ENCODE measurements around the gene GBP7.
"Not testable (repeated sequence)": the region's sequence is repeated elsewhere in the genome, so short reads cannot be mapped to it uniquely, and the experiment has no call there.

Gene GBP7, protein sequence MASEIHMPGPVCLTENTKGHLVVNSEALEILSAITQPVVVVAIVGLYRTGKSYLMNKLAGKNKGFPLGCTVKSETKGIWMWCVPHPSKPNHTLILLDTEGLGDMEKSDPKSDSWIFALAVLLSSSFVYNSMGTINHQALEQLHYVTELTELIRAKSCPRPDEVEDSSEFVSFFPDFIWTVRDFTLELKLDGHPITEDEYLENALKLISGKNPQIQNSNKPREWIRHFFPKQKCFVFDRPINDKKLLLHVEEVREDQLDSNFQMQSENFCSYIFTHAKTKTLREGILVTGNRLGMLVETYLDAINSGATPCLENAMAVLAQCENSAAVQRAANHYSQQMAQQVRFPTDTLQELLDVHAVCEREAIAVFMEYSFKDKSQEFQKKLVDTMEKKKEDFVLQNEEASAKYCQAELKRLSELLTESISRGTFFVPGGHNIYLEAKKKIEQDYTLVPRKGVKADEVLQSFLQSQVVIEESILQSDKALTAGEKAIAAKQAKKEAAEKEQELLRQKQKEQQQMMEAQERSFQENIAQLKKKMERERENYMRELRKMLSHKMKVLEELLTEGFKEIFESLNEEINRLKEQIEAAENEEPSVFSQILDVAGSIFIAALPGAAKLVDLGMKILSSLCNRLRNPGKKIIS

DNA sequence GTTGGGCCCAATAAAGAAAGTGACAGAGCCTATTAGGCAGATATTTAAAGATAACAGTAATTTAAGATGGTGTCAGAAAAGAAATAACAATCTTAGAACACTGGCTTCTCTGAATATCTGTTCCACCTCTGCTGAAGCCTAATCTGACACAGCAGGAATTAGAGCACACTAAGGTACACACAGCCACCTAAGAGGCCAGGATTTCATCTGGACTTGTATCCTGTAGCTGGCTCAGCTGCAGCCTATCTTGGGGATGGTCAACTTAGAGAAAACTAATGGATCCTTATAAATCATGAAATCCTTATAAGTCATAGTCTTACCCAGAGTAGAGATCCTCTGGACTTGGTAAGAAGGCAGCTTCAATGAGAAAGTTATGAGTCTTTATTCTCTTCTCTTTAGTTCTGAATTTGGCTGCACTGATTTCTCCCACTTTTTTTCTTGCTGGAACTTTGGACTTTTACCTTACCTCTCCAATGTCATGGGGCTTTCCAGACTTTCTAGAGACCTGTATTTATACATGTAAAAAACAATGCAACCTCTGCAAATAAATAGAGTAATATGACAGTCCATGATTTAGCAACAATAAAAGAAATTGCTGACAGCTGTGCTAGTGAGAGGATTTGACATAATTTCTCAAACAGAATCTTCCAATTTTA is at the start of gene GBP7:
GBP7 (minus strand) TSS at position 403 of the 656 bp plus-strand sequence. CDS start 4,068 bp downstream, outside the sequence.
- no peak for DNase-seq

DNA sequence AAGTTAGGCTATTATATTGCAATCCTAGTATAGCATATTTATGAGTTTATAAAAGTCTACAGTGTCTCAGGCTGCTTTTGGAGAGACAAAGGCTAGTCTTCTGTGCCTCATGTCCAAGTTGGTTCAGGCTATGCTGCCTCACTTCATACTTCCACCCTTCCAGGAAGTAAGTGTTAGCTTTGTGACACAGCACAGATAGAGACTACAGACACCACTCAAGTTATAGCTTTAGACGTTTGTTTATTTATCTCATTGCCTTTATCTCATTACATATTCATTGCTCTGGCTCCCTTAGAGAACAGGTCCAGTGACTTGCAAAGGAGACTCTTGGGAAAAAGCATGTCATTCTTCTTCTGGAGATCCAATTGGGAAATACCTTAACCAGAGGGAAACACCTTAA is 45.5 kb upstream of the GBP7 start:
- peak; percentile 15 for DNase-seq

DNA sequence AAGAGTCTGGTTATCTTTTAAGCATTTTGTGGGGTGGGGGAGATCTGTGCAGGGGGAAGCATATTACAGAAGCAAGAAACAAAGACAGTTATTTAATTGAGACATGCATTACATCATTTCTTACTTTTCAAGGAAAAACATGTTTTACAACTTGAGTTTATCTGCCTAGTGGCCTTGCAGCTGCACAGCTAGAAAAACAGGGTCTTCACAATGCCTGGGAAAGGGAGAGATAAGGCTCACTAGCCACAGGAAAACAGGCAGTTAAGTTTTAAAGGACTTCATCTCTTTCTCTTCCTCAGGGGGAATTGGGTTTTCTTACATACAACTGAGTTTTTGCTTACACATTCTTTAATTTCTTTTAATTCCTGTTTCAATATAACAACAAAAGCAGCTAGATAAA is 44.0 kb upstream of the GBP7 start:
- not testable (repeated sequence) for DNase-seq

DNA sequence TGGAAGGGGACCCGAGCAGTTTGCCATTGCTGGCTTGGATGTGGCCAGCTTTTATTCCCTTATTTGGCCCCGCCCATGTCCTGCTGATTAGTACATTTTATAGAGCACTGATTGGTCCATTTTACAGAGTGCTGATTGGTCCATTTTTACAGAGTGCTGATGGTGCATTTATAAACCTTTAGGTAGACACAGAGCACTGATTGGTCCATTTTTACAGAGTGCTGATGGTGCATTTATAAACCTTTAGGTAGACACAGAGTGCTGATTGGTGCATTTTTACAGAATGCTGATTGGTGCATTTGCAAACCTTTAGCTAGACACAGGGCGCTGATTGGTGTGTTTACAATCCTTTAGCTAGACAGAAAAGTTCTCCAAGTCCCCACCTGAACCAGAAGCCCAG is 43.1 kb upstream of the GBP7 start:
- not testable (repeated sequence) for DNase-seq

DNA sequence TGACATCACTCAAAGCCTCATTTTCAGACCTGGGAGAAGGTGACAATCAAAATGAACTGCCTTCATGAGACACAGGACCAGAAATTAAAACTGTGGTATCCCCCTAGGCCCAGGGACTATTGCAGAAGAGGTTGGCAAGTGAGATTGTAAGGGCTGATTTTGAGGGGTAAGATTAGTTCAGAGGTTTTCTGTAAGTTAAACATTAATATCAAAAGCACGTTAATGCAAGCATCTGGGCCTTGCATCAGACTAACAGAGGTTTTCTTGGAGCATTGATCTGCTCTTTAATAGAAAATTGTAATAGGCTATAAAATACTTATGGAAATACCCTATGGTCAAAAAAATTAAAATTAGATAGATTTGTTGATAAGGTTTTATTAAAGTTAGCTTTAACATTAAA is 37.5 kb upstream of the GBP7 start:
- no peak for DNase-seq

DNA sequence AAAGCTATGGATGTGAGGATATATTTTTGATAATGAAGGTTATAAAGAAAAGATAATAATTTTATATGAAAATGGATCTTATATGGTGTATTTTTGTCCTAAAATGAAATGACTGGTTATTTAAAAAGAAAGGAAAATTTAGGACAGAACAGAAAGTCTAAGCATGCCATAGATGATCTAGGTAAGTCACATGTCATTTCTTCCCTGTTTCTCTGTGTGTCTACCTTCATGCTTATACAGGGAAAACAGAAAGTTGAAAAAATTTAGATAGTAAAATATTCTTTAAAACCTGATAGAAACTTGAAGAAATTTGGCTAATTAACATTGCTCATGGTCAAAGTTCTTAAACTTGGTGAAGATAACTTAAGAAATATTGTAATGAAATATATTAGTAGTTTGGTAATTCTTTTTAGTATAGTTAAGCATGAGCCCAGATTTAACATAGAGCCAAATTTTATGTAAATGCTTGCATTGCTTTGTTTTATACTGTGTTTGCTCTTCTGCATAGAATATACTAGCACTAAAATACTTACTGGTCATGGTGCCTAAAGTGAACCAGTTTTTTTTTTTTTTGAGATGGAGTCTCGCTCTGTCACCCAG is 35.3 kb upstream of the GBP7 start:
- DNase-seq = no peak

DNA sequence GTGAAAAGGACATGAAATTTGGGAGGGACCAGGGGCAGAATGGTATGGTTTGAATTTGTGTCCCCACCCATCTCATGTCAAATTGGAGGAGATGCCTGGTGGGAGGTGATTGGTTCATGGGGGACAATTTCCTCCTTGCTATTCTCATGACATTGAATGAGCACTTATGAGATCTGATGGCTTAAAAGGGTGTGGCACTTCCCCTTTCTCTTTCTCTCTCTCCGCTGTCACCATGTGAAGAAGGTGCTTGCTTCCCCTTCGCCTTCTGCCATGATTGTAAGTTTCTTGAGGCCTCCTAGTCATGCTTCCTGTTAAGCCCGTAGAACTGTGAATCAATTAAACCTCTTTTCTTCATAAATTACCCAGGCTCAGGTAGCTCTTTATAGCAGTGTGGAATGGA is 30.6 kb upstream of the GBP7 start:
- DNase-seq = no peak

DNA sequence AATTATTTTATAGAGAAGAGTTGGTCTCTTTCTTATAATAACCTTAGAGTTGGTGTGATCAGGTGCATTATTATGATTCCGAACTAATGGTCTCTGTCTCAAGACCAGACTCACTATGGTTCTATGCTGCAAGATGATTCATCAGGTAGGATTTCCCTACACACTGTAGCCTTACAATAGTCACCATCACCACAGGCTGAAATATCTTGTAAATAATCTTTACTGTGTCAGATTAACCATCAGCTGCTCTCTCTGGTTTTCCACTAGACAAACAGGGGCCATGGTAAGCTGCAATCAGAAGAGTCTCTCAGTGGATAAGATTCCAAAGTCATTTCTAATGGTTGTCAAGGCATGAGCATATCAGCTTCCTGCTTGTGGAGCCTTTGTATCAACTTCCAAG is 27.4 kb upstream of the GBP7 start:
- no peak for DNase-seq

DNA sequence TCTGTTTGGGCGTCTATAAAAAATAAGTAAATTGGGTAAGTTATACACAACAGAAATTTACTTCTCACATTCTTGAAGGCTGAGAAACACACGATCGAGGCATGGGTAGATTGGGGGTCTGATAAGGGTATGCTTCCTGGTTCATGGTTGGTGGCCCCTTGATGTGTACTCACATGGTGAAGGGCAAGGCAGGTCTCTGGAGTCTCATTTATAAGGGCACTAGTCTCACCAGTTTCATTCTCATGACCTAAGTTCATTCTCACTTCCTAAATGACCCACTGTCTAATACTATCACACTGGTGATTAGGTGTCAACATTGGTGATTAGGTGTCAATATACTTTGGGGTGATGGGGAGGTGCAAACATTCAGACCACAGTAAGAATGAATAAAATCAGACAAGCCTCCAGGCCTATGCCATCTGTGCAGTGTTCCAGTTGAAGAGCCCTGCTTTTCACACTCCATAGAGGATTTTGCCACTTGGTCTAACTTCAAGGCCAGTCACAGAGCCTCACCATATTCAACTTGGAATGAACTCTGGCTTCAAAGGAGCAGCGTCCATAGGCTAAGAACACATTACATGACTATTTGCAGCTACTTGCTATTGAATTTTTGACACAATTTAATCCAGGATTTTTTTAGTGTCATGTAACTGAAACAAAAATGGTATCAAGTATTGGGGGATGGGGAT is 25.4 kb upstream of the GBP7 start:
- DNase-seq = no peak

DNA sequence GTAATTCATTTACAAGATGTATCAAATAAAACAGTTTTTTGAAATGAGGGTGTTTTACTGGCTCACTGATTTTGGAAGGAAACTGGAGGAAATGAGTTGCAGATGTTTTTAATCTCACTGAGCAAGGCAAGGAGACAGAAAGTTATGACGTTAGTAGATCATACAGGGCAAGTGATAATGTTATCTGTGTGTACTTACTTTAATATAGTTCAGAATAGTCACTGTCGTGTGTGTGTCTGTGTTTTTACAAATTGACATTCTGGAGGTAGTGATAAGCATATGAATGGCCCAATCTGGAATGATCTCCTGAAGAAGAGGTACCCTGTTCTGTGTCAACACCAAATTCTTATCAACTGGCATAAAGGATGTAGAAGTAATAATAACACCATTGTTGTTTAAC is 24.9 kb upstream of the GBP7 start:
- DNase-seq = no peak

DNA sequence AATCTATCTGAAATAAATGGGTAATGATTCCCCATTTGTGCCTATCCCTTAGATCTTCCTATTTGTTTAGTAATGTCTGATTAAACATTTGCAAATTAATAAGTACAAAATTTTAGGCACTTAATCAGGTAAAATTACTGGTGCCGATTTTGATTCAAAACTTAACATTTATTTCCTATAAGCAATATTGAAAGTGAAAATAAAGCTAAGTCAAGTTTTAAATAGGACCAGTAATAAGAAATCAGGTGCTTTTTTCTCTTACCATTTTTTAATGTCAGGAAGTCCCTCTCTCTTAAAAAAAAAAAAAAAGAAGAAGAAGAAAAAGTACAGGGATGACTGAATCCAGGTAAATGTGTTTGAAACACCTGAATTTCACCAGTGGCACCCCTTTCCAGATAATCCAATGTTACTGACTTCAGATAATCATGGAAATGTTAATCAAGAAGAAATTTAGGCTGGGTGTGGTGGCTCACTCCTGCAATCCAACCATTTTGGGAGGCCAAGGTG is 23.8 kb upstream of the GBP7 start:
- DNase-seq = no peak

DNA sequence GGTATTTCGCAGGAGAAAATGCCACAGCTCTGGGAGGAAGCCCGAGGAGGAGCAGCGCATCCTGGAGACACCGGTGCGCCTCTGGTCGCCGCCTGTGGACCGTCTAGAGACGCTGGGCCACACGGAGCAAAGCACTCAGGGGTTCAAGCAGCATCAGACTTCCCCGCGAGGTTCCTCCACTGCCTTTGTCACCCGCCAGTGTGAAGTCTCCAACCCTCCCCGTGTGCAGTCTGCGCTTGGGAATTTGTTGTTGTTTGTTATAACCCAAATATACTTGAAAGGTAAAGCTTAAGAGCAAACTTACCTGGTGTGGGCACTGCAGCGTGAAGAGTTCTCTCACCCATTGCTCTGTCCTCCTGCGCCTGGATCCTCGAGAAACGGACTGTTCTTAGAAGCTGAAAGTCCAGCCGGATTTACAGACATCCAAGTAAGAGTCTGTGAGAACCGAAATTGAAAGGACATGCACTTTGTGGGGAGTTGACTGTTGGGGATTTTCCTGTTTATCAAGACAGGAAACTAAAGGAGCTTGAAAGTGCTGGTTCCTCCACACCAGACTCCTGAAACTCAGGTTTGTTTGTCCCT is 22.8 kb upstream of the GBP7 start, which contains the start of gene GBP4:
GBP4 (minus strand) TSS at position 452 of the 582 bp plus-strand sequence; CDS start at position 344, 108 bp downstream.
- no peak for DNase-seq

DNA sequence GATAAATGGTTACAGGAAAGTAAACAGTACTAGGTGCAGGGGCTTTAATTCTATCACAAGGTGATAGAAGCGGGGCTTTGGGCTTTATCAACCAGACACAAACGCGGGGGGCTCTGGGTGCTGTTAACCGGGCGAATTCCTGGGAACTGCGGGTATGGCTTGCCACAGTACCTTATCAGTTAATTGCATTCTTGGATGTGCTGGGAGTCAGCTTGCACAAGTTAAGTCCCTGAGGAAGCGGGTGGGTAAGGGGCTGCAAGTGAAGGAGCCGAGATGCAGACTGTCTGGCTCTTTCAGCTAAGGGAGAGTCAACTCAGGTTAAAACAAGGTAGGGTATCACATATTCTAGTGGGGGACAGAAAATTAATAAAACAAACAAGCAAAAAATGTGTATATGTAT is 22.3 kb upstream of the GBP7 start:
- DNase-seq = no peak

DNA sequence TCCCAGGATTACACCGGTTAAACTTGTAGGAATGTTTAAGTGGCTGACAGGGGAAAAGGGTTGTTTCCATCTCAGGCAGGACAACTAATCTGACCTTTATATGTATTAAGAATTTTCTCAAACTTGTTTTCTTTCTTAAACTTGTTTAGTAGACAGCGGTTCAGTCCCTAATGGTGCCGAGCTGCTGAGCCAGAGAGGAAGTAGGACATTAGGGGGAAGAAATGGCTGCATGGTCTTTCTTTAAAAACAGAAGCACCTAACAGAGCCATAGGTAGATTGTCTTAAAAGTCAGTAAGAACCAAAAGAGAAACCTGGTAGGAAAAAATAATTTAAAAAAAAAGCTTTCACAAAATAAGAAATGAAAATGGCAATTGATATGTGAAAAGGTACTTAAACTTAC is 19.7 kb upstream of the GBP7 start:
- DNase-seq = no peak

DNA sequence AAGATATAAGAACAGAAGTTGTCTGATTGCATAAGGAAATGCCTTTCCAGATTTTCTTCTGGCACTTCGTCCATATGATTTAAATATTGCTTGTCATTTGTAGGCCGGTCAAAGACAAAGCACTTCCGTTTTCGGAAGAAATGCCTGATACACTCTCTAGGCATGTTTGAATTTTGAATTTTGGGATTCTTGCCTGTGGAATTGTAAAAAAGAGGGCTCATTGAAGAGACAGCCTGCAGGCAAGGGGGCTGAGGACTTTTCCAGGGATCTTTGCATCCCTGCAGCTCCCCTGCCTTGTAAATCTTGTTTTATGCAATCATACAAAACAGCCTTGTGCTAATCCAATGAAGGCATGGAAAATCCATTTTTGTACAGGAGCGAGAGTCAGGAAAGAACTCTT is 15.5 kb upstream of the GBP7 start:
- DNase-seq = no peak

DNA sequence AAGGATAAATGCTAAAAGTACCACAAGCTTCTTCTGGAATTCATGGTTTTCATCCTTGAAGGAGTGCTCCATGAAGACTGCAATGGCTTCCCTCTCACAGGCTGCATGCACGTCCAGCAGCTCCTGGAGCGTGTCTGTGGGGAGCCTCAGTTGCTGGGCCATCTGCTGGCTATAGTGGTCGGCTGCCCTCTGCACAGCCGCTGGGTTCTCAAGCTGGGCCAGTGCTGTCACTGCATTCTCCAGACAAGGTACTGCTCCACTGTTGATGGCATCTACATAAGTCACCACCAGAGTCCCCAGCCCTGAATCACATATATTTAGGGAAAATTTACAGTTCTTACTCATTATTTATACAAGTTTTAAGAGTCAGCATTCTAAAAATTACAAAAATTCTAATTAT is 14.2 kb upstream of the GBP7 start:
- DNase-seq = no peak

DNA sequence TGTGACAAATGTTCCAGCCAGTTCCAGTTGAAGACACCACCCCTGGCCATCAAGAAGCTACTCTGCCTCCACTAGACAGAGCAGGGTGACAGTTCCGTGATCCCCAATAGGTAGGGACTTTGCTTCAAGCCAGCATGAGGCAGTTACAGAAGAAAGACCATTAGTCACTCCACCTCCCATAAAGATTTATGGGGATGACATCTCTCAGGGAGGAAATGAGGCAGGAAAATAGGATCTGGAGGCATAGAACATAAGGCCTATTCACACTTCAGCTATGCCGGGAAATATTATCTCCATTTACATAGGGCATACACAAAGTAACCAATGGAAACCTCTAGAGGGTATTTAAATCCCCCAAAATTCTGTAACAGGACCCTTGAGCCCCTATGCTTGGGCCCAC is 3.5 kb upstream of the GBP7 start:
- DNase-seq = no peak

DNA sequence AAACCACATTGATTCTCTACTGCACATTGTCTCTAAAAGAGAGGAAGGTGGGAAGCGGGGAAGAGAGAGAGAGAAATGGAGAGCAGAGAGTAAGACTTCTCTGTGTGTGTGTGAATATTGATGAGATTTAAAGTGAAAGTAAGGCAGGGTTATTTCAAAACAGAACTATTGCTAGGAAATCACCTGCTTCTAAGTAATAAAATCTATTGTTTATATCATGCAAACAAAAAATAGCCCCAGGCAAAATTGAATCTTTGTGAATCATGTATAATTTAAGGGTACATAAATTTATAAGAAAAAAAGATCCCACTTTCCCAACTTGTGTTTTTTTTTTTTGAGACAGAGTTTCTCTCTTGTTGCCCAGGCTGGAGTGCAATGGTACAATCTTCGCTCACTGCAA is 1.2 kb upstream of the GBP7 start:
- DNase-seq = no peak

DNA sequence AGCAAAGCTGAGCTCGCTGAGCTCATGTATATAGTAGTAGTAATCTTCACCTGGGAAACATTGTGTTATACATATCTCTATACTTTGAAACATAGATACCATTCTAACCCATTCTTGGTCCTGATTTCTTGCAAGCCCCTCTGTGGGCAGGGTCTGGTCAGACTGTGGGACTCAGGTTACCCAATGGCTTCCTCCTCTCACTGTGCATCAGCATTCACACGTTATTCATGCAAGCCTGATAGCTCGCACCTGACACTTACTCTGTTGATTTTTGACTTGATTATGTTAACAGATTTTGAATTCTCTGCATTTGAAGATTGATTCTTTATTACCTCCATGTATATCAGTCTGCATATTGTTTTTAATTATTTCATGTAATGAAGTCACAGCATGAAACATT is 1.3 kb downstream of the GBP7 start:
- no peak for DNase-seq

DNA sequence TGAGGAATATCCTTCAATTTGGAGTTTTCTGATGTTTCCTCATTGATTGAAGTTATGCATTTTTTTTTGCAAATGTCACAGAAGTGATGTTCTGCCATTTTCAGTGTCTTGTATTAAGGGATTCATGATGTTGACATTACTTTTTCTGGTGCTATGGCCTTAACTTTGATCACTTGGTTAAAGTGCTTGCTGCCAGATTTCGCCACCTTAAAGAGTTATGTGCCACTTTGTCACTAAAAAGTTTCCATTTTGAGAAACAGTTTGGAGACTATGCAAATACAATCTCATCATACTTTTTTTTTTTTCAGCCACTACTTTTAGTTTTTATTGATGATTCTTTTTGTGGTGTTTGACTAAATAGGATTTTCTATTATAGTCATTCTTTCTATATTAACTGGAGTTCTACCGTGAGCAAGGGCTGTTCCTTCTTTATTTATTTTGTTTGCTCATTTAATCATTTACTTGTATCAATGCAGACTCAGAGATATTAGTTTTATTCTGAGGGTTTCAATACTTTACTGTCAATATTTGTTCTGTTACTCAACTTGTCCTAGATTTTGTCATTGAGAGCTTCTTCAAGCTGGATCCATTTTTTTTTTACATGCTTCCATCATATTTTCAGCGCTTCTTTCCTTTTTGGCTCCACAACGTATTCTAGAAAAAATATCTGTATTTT is 3.2 kb downstream of the GBP7 start:
- no peak for DNase-seq

DNA sequence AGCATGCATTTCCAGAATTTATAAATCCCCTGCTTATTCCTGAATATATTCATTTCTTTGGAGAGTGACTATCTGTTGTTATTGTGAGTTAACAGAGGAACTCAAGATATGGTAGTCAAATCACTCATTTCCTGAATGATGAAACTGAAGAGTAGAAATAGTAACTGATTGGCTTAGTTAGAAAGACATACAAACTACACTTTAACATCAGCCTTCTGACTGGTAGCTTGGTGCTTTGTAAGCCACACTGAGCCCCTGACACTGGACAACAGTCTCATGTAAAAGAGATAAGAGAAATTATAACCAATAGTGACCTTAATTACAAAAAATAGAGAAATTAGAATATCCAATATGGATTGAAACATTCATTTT is 4.8 kb downstream of the GBP7 start:
- no peak for DNase-seq
